IMR-90 (cell line): ENCODE results near the gene SLC35E4.

Experiments used
- BHLHE40 ChIP-seq: fragments of 150-350 bp; IDR thresholded peaks from 2 replicates; pipeline ENCODE4 v1.6.1; 2016; ENCODE audit warnings: mild to moderate bottlenecking, low read depth, low read length
- CEBPB ChIP-seq: IDR thresholded peaks from 2 replicates; pipeline ENCODE4 v1.6.1; 2012; ENCODE audit warnings: low read depth, low read length, improper control_type of control experiment
- CTCF ChIP-seq: conservative IDR thresholded peaks from 2 replicates; pipeline ENCODE4 v1.5.1; 2012; ENCODE audit warnings: mild to moderate bottlenecking, low read depth, low read length, improper control_type of control experiment
- ELK1 ChIP-seq: fragments of 150-350 bp; IDR thresholded peaks from 2 replicates; pipeline ENCODE4 v1.6.1; 2016; ENCODE audit warnings: low read depth, mild to moderate bottlenecking, low read length, moderate library complexity, borderline replicate concordance
- FOS ChIP-seq: fragments of 150-350 bp; IDR thresholded peaks from 2 replicates; pipeline ENCODE4 v1.6.1; 2016; ENCODE audit warnings: low read depth, low read length
- MAFK ChIP-seq: IDR thresholded peaks from 2 replicates; pipeline ENCODE4 v1.6.1; 2012; ENCODE audit warnings: low read depth, low read length, improper control_type of control experiment
- MXI1 ChIP-seq: IDR thresholded peaks from 2 replicates; pipeline ENCODE4 v1.6.1; 2012; ENCODE audit warnings: low read depth, mild to moderate bottlenecking, low read length, moderate library complexity, borderline replicate concordance
- NFE2L2 ChIP-seq: fragments of 150-350 bp; IDR thresholded peaks from 2 replicates; pipeline ENCODE4 v1.6.1; 2016; ENCODE audit warnings: low read depth, mild to moderate bottlenecking, low read length
- POLR2A ChIP-seq: IDR thresholded peaks from 2 replicates; pipeline ENCODE4 v1.6.1; 2012; ENCODE audit warnings: mild to moderate bottlenecking, low read depth, low read length
- RAD21 ChIP-seq: IDR thresholded peaks from 2 replicates; pipeline ENCODE4 v1.6.1; 2012; ENCODE audit warnings: low read length, improper control_type of control experiment
- RCOR1 ChIP-seq: IDR thresholded peaks from 2 replicates; pipeline ENCODE4 v1.6.1; 2012; ENCODE audit warnings: mild to moderate bottlenecking, low read length, improper control_type of control experiment; ENCODE audit not compliant: insufficient replicate concordance
- RFX5 ChIP-seq: IDR thresholded peaks from 2 replicates; pipeline ENCODE4 v1.8.0; 2012; ENCODE audit warnings: low read depth, mild to moderate bottlenecking, low read length, moderate library complexity
- SMC3 ChIP-seq: fragments of 150-350 bp; IDR thresholded peaks from 2 replicates; pipeline ENCODE4 v1.6.1; 2016; ENCODE audit warnings: low read depth, mild to moderate bottlenecking, antibody characterized with exemption, low read length, moderate library complexity

- TF ChIP-seq CTCF (no peak), RAD21 (no peak), POLR2A (no peak), MAFK (no peak), CEBPB (no peak), ELK1 (no peak), MXI1 (no peak), RCOR1 (no peak), SMC3 (no peak), RFX5 (no peak), BHLHE40 (no peak), NFE2L2 (no peak), FOS (no peak)
Observed at GRCh38 chr22:30640839-30641430, 5.4 kb downstream of the SLC35E4 start.
